K562 (cell line): ENCODE data around the gene ZNF10. TPM values are rescaled to one million over a fixed set of nuclear protein-coding genes. Genes with fewer than 3 reads are reported as not detected.

Experiments
- ARID1B ChIP-seq: fragments of 450-650 bp; IDR thresholded peaks from 2 replicates; pipeline ENCODE4 v1.6.1; 2016; ENCODE audit warnings: antibody characterized with exemption, mild to moderate bottlenecking, inconsistent platforms
- EHMT2 ChIP-seq: fragments of 450-650 bp; IDR thresholded peaks from 2 replicates; pipeline ENCODE4 v1.6.1; 2018; ENCODE audit warnings: antibody characterized with exemption
- HDAC6 ChIP-seq: IDR thresholded peaks from 2 replicates; pipeline ENCODE4 v1.6.1; 2012; ENCODE audit warnings: low read depth, mild to moderate bottlenecking, control low read depth, inconsistent platforms, low read length, moderate library complexity
- TEAD4 ChIP-seq, 2 experiments: sonication (generic) in 1 of 2; formaldehyde crosslinking in 1 of 2; IDR thresholded peaks; 2 replicates each; pipeline versions ENCODE4 v1.6.1 to v1.8.0; 2012 to 2022; ENCODE audit warnings: borderline replicate concordance in 1 of 2, inconsistent platforms in 1 of 2, low read length in 1 of 2, mild to moderate bottlenecking in 1 of 2, missing genetic modification reagents in 1 of 2
- ZNF143 ChIP-seq: sonication (generic); formaldehyde crosslinking; IDR thresholded peaks from 2 replicates; pipeline ENCODE4 v1.9.0; 2022; ENCODE audit warnings: mild to moderate bottlenecking, missing genetic modification reagents
- ZNF583 ChIP-seq: fragments of 250-450 bp; sonication (Bioruptor Pico); IDR thresholded peaks from 2 replicates; pipeline ENCODE4 v1.4.0; 2020
- polyA plus RNA-seq, 8 experiments: library from polyadenylated mRNA; depleted of rRNA in 4 of 8; stranded (reverse) in 5 of 8; unstranded in 3 of 8; fragments of >200 nt; fragmentation: Nextera tagmentation in 2 of 8; fragmentation: Illumina TruSeq in 1 of 8; extraction: Ambion mirVana in 2 of 8; extraction: Trizol in 1 of 8; gene quantifications; 2 replicates each; pipeline versions ENCODE4 v1.2.1 to v1.2.3, GENCODE V29; 2011 to 2014; ENCODE audit warnings: inconsistent platforms in 1 of 8, missing spikeins in 1 of 8
- total RNA-seq, 7 experiments: library from RNA; depleted of rRNA in 6 of 7; stranded (reverse); fragments of >200 nt in 6 of 7; fragmentation: Illumina TruSeq in 2 of 7; extraction: Trizol in 2 of 7; gene quantifications; 2 replicates each; pipeline versions ENCODE4 v1.2.1 to v1.2.3, GENCODE V29; 2011 to 2021; ENCODE audit warnings: low replicate concordance in 1 of 7
- TF ChIP-seq, protein P1 (sequence below), 2 experiments: fragments of 450-650 bp; formaldehyde crosslinking in 1 of 2; IDR thresholded peaks; 2 replicates each; pipeline versions ENCODE4 v1.4.0 to v1.6.1; 2014 to 2020; ENCODE audit warnings: mild to moderate bottlenecking in 2 of 2, borderline replicate concordance in 1 of 2, low read depth in 1 of 2
- TF ChIP-seq, protein P2 (sequence below): fragments of 450-650 bp; conservative IDR thresholded peaks from 2 replicates; pipeline ENCODE4 v1.6.1; 2016; ENCODE audit warnings: missing genetic modification characterization, low read depth, mild to moderate bottlenecking, missing compliant biosample characterization, moderate library complexity
- TF ChIP-seq, protein P3 (sequence below), 2 experiments: fragments of 450-650 bp; IDR thresholded peaks; 2 replicates each; pipeline ENCODE4 v1.6.1; 2018; ENCODE audit warnings: mild to moderate bottlenecking in 2 of 2, low read depth in 1 of 2; ENCODE audit not compliant: partially characterized antibody in 2 of 2
- TF ChIP-seq, protein P4 (sequence below): fragments of 450-650 bp; IDR thresholded peaks from 2 replicates; pipeline ENCODE4 v1.6.1; 2018; ENCODE audit not compliant: partially characterized antibody

ZNF10 gene
- total and polyA plus RNA-seq, 9 of the 15 experiments (the other 6 are each of a cell fraction or from before 2014, with no cell fraction given) = 3.5 to 5.8 (median 4.9) TPM

DNA sequence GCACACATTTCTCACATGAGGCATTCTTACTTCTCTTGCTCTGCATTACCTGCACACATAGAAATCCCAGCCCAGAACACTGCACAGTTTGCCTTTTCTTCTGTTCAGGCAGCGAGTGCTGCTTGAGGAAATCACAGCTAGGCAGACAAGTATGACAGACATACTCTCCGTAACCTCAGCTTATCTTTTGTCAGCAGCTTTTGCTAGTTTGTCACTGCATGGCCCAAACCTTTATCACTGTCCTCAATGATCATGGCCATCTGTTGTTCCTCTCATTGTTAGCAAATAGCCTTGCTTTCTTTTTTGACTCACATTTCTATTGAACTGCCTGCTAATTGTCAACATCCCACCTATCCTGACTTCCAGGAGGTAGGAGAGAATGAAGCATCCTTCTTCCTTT is 5.3 kb downstream of the ZNF10 start (continued):
- TF ChIP-seq, protein P1, sequence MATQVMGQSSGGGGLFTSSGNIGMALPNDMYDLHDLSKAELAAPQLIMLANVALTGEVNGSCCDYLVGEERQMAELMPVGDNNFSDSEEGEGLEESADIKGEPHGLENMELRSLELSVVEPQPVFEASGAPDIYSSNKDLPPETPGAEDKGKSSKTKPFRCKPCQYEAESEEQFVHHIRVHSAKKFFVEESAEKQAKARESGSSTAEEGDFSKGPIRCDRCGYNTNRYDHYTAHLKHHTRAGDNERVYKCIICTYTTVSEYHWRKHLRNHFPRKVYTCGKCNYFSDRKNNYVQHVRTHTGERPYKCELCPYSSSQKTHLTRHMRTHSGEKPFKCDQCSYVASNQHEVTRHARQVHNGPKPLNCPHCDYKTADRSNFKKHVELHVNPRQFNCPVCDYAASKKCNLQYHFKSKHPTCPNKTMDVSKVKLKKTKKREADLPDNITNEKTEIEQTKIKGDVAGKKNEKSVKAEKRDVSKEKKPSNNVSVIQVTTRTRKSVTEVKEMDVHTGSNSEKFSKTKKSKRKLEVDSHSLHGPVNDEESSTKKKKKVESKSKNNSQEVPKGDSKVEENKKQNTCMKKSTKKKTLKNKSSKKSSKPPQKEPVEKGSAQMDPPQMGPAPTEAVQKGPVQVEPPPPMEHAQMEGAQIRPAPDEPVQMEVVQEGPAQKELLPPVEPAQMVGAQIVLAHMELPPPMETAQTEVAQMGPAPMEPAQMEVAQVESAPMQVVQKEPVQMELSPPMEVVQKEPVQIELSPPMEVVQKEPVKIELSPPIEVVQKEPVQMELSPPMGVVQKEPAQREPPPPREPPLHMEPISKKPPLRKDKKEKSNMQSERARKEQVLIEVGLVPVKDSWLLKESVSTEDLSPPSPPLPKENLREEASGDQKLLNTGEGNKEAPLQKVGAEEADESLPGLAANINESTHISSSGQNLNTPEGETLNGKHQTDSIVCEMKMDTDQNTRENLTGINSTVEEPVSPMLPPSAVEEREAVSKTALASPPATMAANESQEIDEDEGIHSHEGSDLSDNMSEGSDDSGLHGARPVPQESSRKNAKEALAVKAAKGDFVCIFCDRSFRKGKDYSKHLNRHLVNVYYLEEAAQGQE (IDR thresholded peaks at IDR 0.05; ENCODE audit: borderline replicate concordance) = 0 out of 2 replicates have a peak, but pooled peaks have one; percentile 26
- TF ChIP-seq, protein P1 (CRISPR knock-in tag; IDR thresholded peaks at IDR 0.05; ENCODE audit: low read depth) = no peak
- TF ChIP-seq ZNF143 (no peak), ZNF583 (no peak), HDAC6 (no peak), ARID1B (peak; percentile 88), TEAD4 (IDR thresholded peaks at IDR 0.05; ENCODE audit: low read length) (peak; percentile 88), TEAD4 (CRISPR knock-in tag; IDR thresholded peaks at IDR 0.05; ENCODE audit: borderline replicate concordance) (no peak), EHMT2 (peak; percentile 50; the same call in 1 of the 2 replicates)
- TF ChIP-seq, protein P2, sequence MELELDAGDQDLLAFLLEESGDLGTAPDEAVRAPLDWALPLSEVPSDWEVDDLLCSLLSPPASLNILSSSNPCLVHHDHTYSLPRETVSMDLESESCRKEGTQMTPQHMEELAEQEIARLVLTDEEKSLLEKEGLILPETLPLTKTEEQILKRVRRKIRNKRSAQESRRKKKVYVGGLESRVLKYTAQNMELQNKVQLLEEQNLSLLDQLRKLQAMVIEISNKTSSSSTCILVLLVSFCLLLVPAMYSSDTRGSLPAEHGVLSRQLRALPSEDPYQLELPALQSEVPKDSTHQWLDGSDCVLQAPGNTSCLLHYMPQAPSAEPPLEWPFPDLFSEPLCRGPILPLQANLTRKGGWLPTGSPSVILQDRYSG (tag) = no peak
- TF ChIP-seq, protein P3, sequence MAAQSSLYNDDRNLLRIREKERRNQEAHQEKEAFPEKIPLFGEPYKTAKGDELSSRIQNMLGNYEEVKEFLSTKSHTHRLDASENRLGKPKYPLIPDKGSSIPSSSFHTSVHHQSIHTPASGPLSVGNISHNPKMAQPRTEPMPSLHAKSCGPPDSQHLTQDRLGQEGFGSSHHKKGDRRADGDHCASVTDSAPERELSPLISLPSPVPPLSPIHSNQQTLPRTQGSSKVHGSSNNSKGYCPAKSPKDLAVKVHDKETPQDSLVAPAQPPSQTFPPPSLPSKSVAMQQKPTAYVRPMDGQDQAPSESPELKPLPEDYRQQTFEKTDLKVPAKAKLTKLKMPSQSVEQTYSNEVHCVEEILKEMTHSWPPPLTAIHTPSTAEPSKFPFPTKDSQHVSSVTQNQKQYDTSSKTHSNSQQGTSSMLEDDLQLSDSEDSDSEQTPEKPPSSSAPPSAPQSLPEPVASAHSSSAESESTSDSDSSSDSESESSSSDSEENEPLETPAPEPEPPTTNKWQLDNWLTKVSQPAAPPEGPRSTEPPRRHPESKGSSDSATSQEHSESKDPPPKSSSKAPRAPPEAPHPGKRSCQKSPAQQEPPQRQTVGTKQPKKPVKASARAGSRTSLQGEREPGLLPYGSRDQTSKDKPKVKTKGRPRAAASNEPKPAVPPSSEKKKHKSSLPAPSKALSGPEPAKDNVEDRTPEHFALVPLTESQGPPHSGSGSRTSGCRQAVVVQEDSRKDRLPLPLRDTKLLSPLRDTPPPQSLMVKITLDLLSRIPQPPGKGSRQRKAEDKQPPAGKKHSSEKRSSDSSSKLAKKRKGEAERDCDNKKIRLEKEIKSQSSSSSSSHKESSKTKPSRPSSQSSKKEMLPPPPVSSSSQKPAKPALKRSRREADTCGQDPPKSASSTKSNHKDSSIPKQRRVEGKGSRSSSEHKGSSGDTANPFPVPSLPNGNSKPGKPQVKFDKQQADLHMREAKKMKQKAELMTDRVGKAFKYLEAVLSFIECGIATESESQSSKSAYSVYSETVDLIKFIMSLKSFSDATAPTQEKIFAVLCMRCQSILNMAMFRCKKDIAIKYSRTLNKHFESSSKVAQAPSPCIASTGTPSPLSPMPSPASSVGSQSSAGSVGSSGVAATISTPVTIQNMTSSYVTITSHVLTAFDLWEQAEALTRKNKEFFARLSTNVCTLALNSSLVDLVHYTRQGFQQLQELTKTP (IDR thresholded peaks at IDR 0.05; ENCODE audit: low read depth in 1 of 2, partially characterized antibody in 2 of 2) = no peak
- TF ChIP-seq, protein P4, sequence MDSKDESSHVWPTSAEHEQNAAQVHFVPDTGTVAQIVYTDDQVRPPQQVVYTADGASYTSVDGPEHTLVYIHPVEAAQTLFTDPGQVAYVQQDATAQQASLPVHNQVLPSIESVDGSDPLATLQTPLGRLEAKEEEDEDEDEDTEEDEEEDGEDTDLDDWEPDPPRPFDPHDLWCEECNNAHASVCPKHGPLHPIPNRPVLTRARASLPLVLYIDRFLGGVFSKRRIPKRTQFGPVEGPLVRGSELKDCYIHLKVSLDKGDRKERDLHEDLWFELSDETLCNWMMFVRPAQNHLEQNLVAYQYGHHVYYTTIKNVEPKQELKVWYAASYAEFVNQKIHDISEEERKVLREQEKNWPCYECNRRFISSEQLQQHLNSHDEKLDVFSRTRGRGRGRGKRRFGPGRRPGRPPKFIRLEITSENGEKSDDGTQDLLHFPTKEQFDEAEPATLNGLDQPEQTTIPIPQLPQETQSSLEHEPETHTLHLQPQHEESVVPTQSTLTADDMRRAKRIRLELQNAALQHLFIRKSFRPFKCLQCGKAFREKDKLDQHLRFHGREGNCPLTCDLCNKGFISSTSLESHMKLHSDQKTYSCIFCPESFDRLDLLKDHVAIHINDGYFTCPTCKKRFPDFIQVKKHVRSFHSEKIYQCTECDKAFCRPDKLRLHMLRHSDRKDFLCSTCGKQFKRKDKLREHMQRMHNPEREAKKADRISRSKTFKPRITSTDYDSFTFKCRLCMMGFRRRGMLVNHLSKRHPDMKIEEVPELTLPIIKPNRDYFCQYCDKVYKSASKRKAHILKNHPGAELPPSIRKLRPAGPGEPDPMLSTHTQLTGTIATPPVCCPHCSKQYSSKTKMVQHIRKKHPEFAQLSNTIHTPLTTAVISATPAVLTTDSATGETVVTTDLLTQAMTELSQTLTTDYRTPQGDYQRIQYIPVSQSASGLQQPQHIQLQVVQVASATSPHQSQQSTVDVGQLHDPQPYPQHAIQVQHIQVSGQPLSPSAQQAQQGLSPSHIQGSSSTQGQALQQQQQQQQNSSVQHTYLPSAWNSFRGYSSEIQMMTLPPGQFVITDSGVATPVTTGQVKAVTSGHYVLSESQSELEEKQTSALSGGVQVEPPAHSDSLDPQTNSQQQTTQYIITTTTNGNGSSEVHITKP = no peak
